Thyroid gland (tissue), 4 donors: ENCODE results near the gene SLC8A3. TPM values are rescaled to one million over a fixed set of nuclear protein-coding genes. Genes with fewer than 3 reads are reported as not detected.

Experiments used
- DNase-seq, 2 donors: peaks; one replicate each; pipeline ENCODE4 v3.0.0-alpha.2; 2019
- H3K27ac ChIP-seq, 3 donors: fragments of 200-600 bp; sonication (generic); 1 replicate in 2 of 3; 2 replicates in 1 of 3; pipeline ENCODE4 v1.5.1; 2016 to 2019; ENCODE audit warnings: mild to moderate bottlenecking in 1 of 3, moderate library complexity in 1 of 3
- H3K27me3 ChIP-seq: fragments of 200-600 bp; sonication (generic); one replicate; pipeline ENCODE4 v1.5.1; 2019
- H3K36me3 ChIP-seq, 2 donors: fragments of 200-600 bp; sonication (generic); one replicate each; pipeline ENCODE4 v1.5.1; 2016 to 2019
- H3K4me1 ChIP-seq, 2 donors: fragments of 200-600 bp; sonication (generic); one replicate each; pipeline ENCODE4 v1.5.1; 2017 to 2019
- H3K4me3 ChIP-seq, 3 donors: fragments of 200-600 bp; sonication (generic); replicated peaks in 1 of 3; 1 replicate in 2 of 3; 2 replicates in 1 of 3; pipeline ENCODE4 v1.5.1; 2016; ENCODE audit warnings: mild to moderate bottlenecking in 1 of 3
- H3K9me3 ChIP-seq: fragments of 200-600 bp; sonication (generic); one replicate; pipeline ENCODE4 v1.5.1; 2017
- POLR2A ChIP-seq, 2 donors: fragments of 450-650 bp; IDR thresholded peaks; one replicate each; pipeline ENCODE4 v1.6.1; 2017; ENCODE audit warnings: antibody characterized with exemption in 2 of 2, mild to moderate bottlenecking in 2 of 2, moderate library complexity in 1 of 2
- WGBS, 2 donors: methylation state at CpG; one replicate each; pipeline ENCODE4 v1.1.5; 2017; 5-methylcytosine and 5-hydroxymethylcytosine counted together
- intact Hi-C: fragments of 100-400 bp; cut with DNase I; formaldehyde crosslinking; loops from one replicate; pipeline ENCODE4 v1.15.1; 2023
- total RNA-seq, 4 donors: library from RNA; depleted of rRNA; stranded (reverse); fragments of >200 nt; gene quantifications; one replicate each; pipeline ENCODE4 v1.2.3, GENCODE V29; 2016
- TF ChIP-seq, protein P1 (sequence below), 6 experiments: fragments of 200-600 bp in 3 of 6; fragments of 450-650 bp in 3 of 6; sonication (generic) in 3 of 6; IDR thresholded peaks; one replicate each; pipeline ENCODE4 v1.5.1; 2016 to 2019; ENCODE audit warnings: antibody characterized with exemption in 6 of 6, mild to moderate bottlenecking in 2 of 6, inconsistent platforms in 1 of 6, moderate library complexity in 1 of 6

Gene SLC8A3
- total RNA-seq, 4 donors from 2014 or later, result 0.29 TPM; not detected in 3

DNA sequence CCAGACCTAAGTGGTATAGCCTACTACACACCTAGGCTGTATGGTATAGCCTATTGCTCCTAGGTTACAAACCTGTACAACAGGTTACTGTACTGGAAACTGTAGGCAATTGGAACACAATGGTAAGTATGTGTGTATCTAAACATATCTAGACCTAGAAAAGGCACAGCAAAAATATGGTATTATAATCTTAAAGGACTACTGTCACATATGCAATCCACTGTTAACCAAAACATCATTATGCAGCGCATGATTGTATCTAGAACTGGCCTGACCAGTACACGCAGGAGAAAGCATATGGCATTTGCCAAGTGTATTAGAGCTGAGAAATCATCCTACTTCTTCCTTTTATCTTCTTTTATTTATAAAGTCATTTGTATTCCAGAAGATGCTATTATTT, 75.5 kb downstream of the SLC8A3 start:
- Histone ChIP-seq H3K36me3 (no peaks in the 10 kb centered on the region), H3K9me3 (no peaks in the 10 kb centered on the region), H3K4me3 (no peak overlapping the region), H3K27me3 (no peaks in the 10 kb centered on the region), H3K27ac (no peak overlapping the region), H3K4me1 (no peaks in the 10 kb centered on the region)
- DNase-seq, result no peak
- WGBS, 2 donors, result 87 to 92% methylated on average over 2 of the region's 2 CpGs
- intact Hi-C loops, result no loop called here
- no peak for TF ChIP-seq POLR2A (IDR thresholded peaks at IDR 0.05)
- TF ChIP-seq, protein P1, sequence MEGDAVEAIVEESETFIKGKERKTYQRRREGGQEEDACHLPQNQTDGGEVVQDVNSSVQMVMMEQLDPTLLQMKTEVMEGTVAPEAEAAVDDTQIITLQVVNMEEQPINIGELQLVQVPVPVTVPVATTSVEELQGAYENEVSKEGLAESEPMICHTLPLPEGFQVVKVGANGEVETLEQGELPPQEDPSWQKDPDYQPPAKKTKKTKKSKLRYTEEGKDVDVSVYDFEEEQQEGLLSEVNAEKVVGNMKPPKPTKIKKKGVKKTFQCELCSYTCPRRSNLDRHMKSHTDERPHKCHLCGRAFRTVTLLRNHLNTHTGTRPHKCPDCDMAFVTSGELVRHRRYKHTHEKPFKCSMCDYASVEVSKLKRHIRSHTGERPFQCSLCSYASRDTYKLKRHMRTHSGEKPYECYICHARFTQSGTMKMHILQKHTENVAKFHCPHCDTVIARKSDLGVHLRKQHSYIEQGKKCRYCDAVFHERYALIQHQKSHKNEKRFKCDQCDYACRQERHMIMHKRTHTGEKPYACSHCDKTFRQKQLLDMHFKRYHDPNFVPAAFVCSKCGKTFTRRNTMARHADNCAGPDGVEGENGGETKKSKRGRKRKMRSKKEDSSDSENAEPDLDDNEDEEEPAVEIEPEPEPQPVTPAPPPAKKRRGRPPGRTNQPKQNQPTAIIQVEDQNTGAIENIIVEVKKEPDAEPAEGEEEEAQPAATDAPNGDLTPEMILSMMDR (IDR thresholded peaks at IDR 0.05), result no peak

DNA sequence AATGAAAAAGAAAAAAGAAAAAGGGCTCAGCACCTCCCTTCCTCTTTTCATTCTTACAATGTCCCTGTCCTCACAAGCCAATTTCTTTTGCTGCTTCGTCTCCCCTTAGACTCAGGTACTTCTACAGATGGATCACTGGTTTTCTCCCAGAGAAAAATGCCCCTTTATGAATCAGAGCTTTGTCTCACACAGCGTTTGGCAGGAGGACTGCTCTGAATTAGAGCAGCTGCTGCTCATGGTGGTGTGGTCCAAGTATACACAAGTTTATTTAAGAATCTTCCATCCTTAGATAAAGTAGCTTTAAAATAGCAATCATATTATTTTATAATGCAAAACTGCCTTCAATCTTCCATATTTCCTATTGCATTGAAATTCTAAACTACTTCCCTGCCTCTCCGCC, 80.3 kb downstream of the SLC8A3 start:
- TF ChIP-seq, protein P1 (IDR thresholded peaks at IDR 0.05), result no peak
- no peak for TF ChIP-seq POLR2A (IDR thresholded peaks at IDR 0.05)
- no peaks in the 10 kb centered on the region for H3K9me3 ChIP-seq

DNA sequence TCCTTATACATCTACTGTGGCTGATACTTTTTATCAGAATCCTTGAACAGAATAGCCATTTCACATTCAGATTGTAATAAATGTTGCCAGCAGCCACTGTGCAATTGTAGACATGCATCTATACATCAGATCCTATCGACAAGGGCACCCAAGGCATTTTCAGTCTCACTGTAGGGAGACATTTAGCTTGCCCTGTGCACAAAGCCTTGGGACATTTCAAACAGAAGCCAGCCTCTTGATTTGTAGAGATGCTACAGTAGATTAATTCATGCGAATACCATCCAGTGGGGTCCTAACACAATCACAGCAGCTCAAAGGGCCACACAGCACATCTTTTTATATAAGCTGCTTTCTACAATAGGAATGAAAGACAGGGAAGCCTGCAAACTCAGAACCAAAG, 81.4 kb downstream of the SLC8A3 start:
- no peaks in the 10 kb centered on the region for H3K36me3 ChIP-seq
- H3K4me3 ChIP-seq, result no peak overlapping the region
- TF ChIP-seq, protein P1 (IDR thresholded peaks at IDR 0.05), result no peak
- TF ChIP-seq POLR2A (IDR thresholded peaks at IDR 0.05), result no peak
- no peaks in the 10 kb centered on the region for H3K9me3 ChIP-seq
- H3K27me3 ChIP-seq, result no peaks in the 10 kb centered on the region
- no peak for DNase-seq
- H3K4me1 ChIP-seq, result no peaks in the 10 kb centered on the region
- intact Hi-C loops, result no loop called here
- H3K27ac ChIP-seq, result no peak overlapping the region
- 86 to 93% methylated on average over 2 of the region's 2 CpGs for WGBS, 2 donors

More for the DNA sequence above, 80.3 kb downstream of the SLC8A3 start:
- no peak for DNase-seq
- Histone ChIP-seq H3K4me3 (no peak overlapping the region), H3K27me3 (no peaks in the 10 kb centered on the region), H3K27ac (no peak overlapping the region), H3K4me1 (no peaks in the 10 kb centered on the region), H3K36me3 (no peaks in the 10 kb centered on the region)
- 62 to 69% methylated on average over 3 of the region's 3 CpGs for whole genome bisulfite sequencing, 2 donors
- intact Hi-C loops, result no loop called here

DNA sequence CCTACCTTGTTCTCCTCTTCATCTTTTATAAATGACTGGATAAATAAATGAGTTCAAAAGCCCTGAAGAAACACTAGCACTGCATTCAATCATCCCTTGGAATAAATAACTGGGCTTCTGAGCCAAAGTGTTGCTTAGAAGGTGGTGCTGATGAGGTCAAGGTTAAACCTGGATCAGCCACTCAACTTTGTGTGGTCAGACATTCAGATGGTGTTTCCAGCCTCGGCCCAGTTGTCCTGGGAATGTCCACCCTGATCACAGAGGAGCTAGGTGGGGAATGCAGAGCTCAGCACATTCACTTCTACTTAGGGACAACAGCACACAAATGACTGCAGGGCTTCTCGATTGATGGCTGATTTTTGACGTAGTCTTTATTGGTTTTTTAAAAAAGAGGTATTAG, 88.7 kb downstream of the SLC8A3 start:
- H3K4me3 ChIP-seq, result no peak overlapping the region
- H3K9me3 ChIP-seq, result no peaks in the 10 kb centered on the region
- no peaks in the 10 kb centered on the region for H3K36me3 ChIP-seq
- no peak for DNase-seq
- intact Hi-C loops, result no loop called here
- WGBS, 2 donors, result 81 to 85% methylated on average over 3 of the region's 3 CpGs
- H3K27ac ChIP-seq, result no peak overlapping the region
- no peaks in the 10 kb centered on the region for H3K4me1 ChIP-seq
- no peaks in the 10 kb centered on the region for H3K27me3 ChIP-seq
- no peak for TF ChIP-seq POLR2A (IDR thresholded peaks at IDR 0.05)
- TF ChIP-seq, protein P1 (IDR thresholded peaks at IDR 0.05), result no peak

DNA sequence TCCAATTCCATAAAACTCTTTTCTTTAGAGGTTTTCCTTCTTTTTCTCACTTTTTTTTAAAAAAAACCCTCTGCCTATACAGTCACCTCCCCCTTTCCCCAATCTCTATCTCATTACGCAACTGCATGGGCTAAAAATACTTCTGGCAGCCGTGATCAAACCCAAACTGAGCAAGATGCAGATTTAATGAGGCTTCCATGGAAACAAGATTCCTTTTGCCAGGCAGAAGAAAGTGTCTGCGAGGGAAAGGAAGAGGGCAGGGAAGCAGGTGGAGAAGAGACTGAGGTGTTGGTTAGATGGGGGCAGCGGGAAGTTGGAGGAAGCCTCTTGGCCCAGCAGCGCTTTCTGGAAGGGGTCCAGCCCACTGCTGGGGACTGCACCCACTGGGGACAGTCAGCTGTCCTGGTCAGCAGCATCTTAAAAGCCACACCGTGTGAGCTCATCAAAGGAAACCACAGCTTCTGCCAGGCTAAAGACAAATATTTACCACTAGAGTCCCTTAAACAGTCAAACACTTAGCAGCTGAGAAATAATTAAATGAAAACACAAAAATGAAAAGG, 90.4 kb downstream of the SLC8A3 start:
- no peaks in the 10 kb centered on the region for H3K4me1 ChIP-seq
- 27 to 44% methylated on average over 6 of the region's 6 CpGs for WGBS, 2 donors
- no peaks in the 10 kb centered on the region for H3K36me3 ChIP-seq
- H3K9me3 ChIP-seq, result no peaks in the 10 kb centered on the region
- no peaks in the 10 kb centered on the region for H3K27me3 ChIP-seq
- no peak for DNase-seq
- H3K27ac ChIP-seq, result no peak overlapping the region
- TF ChIP-seq, protein P1 (IDR thresholded peaks at IDR 0.05), result no peak
- no peak for TF ChIP-seq POLR2A (IDR thresholded peaks at IDR 0.05)
- H3K4me3 ChIP-seq, result no peak overlapping the region
- intact Hi-C loops, result no loop called here
